Right hindlimb (tissue), 1 donor: ENCODE data around the gene IQCB1.

ENCODE experiments used
- DNase-seq: peaks from one replicate; pipeline ENCODE4 v3.0.0-alpha.2; 2018

The IQCB1 gene

GRCh38 chr3:121740896-121741295 is 94.0 kb downstream of the IQCB1 start:
- DNase-seq, result no peak

GRCh38 chr3:121739902-121740301 is 95.0 kb downstream of the IQCB1 start:
- no peak for DNase-seq

- no peak for DNase-seq
These were observed 97.2 kb downstream of the IQCB1 start for GRCh38 chr3:121737644-121738043.

- DNase-seq, result no peak
These were observed 98.7 kb downstream of the IQCB1 start for GRCh38 chr3:121736112-121736511.

GRCh38 chr3:121735047-121735696 is 99.7 kb downstream of the IQCB1 start:
- no peak for DNase-seq

- no peak for DNase-seq
These were observed 103.7 kb downstream of the IQCB1 start for GRCh38 chr3:121730940-121731687.

GRCh38 chr3:121724130-121724529 is 110.7 kb downstream of the IQCB1 start:
- no peak for DNase-seq

GRCh38 chr3:121723485-121723884 is 111.4 kb downstream of the IQCB1 start:
- no peak for DNase-seq

- no peak for DNase-seq
These were observed 112.4 kb downstream of the IQCB1 start for GRCh38 chr3:121722411-121722810.

GRCh38 chr3:121720163-121720562 is 114.7 kb downstream of the IQCB1 start:
- DNase-seq, result no peak
